ENCODE data around the gene ZNG1C. TPM values are rescaled to one million over a fixed set of nuclear protein-coding genes. Genes with fewer than 3 reads are reported as not detected.
"Not testable (repeated sequence)": the region's sequence is repeated elsewhere in the genome, so short reads cannot be mapped to it uniquely, and the experiment has no call there.

The ZNG1C gene
- total RNA-seq, 6 donors from 2014 or later = 10.2 to 40.4 (median 26.4) TPM

GRCh38 chr9:68323749-68324148, 82.0 kb downstream of the ZNG1C start:
- not testable (repeated sequence) for ATAC-seq (ENCODE audit: low FRiP score in 2 of 2); H3K4me1 ChIP-seq; H3K9me3 ChIP-seq; DNase-seq; H3K27ac ChIP-seq; H3K36me3 ChIP-seq; H3K27me3 ChIP-seq; H3K4me3 ChIP-seq
- 75% methylated on average over 4 of the region's 24 CpGs; no CpG with 5 or more reads in 1 of the 2 donors for WGBS, 2 donors

- not testable (repeated sequence) for H3K4me3 ChIP-seq, H3K4me1 ChIP-seq, H3K9me3 ChIP-seq, DNase-seq, H3K27ac ChIP-seq, H3K36me3 ChIP-seq, H3K27me3 ChIP-seq
- peak in 1 of 2 donors; percentile 70 for ATAC-seq (ENCODE audit: low FRiP score in 2 of 2)
- no CpG with 5 or more reads among the region's 20 CpGs for WGBS, 2 donors
These were observed 82.7 kb downstream of the ZNG1C start for GRCh38 chr9:68324518-68324917.

GRCh38 chr9:68329106-68329505, 87.3 kb downstream of the ZNG1C start:
- DNase-seq; H3K4me1 ChIP-seq; ATAC-seq (ENCODE audit: low FRiP score in 2 of 2); H3K9me3 ChIP-seq; H3K27me3 ChIP-seq; H3K36me3 ChIP-seq; H3K27ac ChIP-seq; H3K4me3 ChIP-seq: not testable (repeated sequence)
- 56 to 83% methylated on average over 2 of the region's 4 CpGs for WGBS, 2 donors

GRCh38 chr9:68330531-68331173, 88.9 kb downstream of the ZNG1C start:
- H3K27ac ChIP-seq; DNase-seq; H3K27me3 ChIP-seq; H3K4me3 ChIP-seq; ATAC-seq (ENCODE audit: low FRiP score in 2 of 2); H3K4me1 ChIP-seq; H3K9me3 ChIP-seq; H3K36me3 ChIP-seq: not testable (repeated sequence)
- 86 to 95% methylated on average over 10 of the region's 11 CpGs for WGBS, 2 donors

- not testable (repeated sequence) for ATAC-seq (ENCODE audit: low FRiP score in 2 of 2); H3K36me3 ChIP-seq; H3K27ac ChIP-seq; DNase-seq; H3K27me3 ChIP-seq; H3K4me1 ChIP-seq; H3K4me3 ChIP-seq; H3K9me3 ChIP-seq
- 64% methylated on average over 1 of the region's 1 CpG; no CpG with 5 or more reads in 1 of the 2 donors for WGBS, 2 donors
These were observed 90.3 kb downstream of the ZNG1C start for GRCh38 chr9:68332122-68332521.

GRCh38 chr9:68335935-68336334, 94.2 kb downstream of the ZNG1C start:
- peak in 1 of 2 donors; percentile 34 for ATAC-seq (ENCODE audit: low FRiP score in 2 of 2)
- H3K36me3 ChIP-seq, H3K27me3 ChIP-seq, H3K4me1 ChIP-seq, H3K4me3 ChIP-seq, DNase-seq, H3K9me3 ChIP-seq, H3K27ac ChIP-seq: not testable (repeated sequence)
- 30 to 71% methylated on average over 2 to 3 of the region's 3 CpGs for WGBS, 2 donors

GRCh38 chr9:68336639-68337339, 95.0 kb downstream of the ZNG1C start:
- H3K4me1 ChIP-seq, H3K27me3 ChIP-seq, DNase-seq, H3K4me3 ChIP-seq, H3K27ac ChIP-seq, H3K9me3 ChIP-seq, H3K36me3 ChIP-seq: not testable (repeated sequence)
- 54 to 80% methylated on average over 5 of the region's 10 CpGs for WGBS, 2 donors
- peak; percentile 46 to 73 for ATAC-seq (ENCODE audit: low FRiP score in 2 of 2)

GRCh38 chr9:68338000-68338399, 96.2 kb downstream of the ZNG1C start:
- not testable (repeated sequence) for H3K4me3 ChIP-seq; ATAC-seq (ENCODE audit: low FRiP score in 2 of 2); H3K36me3 ChIP-seq; H3K27ac ChIP-seq; H3K9me3 ChIP-seq; DNase-seq; H3K4me1 ChIP-seq; H3K27me3 ChIP-seq
- WGBS, 2 donors = 79 to 85% methylated on average over 7 of the region's 7 CpGs

- ATAC-seq (ENCODE audit: low FRiP score in 2 of 2) = peak; percentile 83 to 95
- not testable (repeated sequence) for H3K27me3 ChIP-seq, DNase-seq, H3K36me3 ChIP-seq, H3K27ac ChIP-seq, H3K4me3 ChIP-seq, H3K9me3 ChIP-seq, H3K4me1 ChIP-seq
- peak in 1 of 6 experiments; percentile 28 for TF ChIP-seq CTCF (IDR thresholded peaks at IDR 0.05)
- 9 to 29% methylated on average over 2 to 7 of the region's 10 CpGs for WGBS, 2 donors
These were observed 100.7 kb downstream of the ZNG1C start for GRCh38 chr9:68342265-68343025.

- not testable (repeated sequence) for H3K27me3 ChIP-seq; H3K4me1 ChIP-seq; H3K9me3 ChIP-seq; H3K27ac ChIP-seq; DNase-seq; H3K36me3 ChIP-seq; ATAC-seq (ENCODE audit: low FRiP score in 2 of 2); H3K4me3 ChIP-seq
- 70 to 84% methylated on average over 3 of the region's 4 CpGs for WGBS, 2 donors
These were observed 101.5 kb downstream of the ZNG1C start for GRCh38 chr9:68343242-68343641.

- ATAC-seq (ENCODE audit: low FRiP score in 2 of 2) = peak in 1 of 2 donors; percentile 11
- H3K4me1 ChIP-seq, H3K27ac ChIP-seq, DNase-seq, H3K9me3 ChIP-seq, H3K36me3 ChIP-seq, H3K27me3 ChIP-seq, H3K4me3 ChIP-seq: not testable (repeated sequence)
- 35 to 43% methylated on average over 1 to 2 of the region's 4 CpGs for WGBS, 2 donors
These were observed 102.2 kb downstream of the ZNG1C start for GRCh38 chr9:68343992-68344391.
